OCI-LY3 (cell line): ENCODE measurements around the gene TMEM130.

Experiments
- H2AFZ ChIP-seq: fragments of 200-600, 300-600 bp; shearing (Covaris generic); 2 replicates; pipeline ENCODE4 v1.6.0; 2014; ENCODE audit warnings: antibody characterized with exemption, low read depth, low read length
- H3K27ac ChIP-seq: fragments of 200-600, 300-600 bp; sonication (generic); 2 replicates; pipeline ENCODE4 v1.5.1; 2014; ENCODE audit warnings: mild to moderate bottlenecking, low read length, moderate library complexity, mixed read lengths
- H3K27me3 ChIP-seq: fragments of 200-600, 300-600 bp; sonication (generic); 2 replicates; pipeline ENCODE4 v1.6.1; 2014; ENCODE audit warnings: low read depth, low read length, mixed read lengths
- H3K36me3 ChIP-seq: fragments of 200-600, 300-600 bp; sonication (generic); replicated peaks from 2 replicates; pipeline ENCODE3; 2014; ENCODE audit warnings: low read depth, low read length, mixed read lengths
- H3K4me1 ChIP-seq: fragments of 300-600, 200-600 bp; sonication (generic); 2 replicates; pipeline ENCODE4 v1.6.1; 2014; ENCODE audit warnings: low read length, mixed read lengths
- H3K4me2 ChIP-seq: fragments of 200-600, 300-600 bp; sonication (generic); 2 replicates; pipeline ENCODE4 v1.6.1; 2014; ENCODE audit warnings: low read length, mixed read lengths
- H3K4me3 ChIP-seq: fragments of 300-600, 200-600 bp; sonication (generic); 2 replicates; pipeline ENCODE4 v1.5.1; 2014; ENCODE audit warnings: antibody characterized with exemption, mild to moderate bottlenecking, low read length, moderate library complexity
- H3K79me2 ChIP-seq: fragments of 300-600, 200-600 bp; shearing (Covaris generic); 2 replicates; pipeline ENCODE4 v1.6.1; 2014; ENCODE audit warnings: mild to moderate bottlenecking, low read length, mixed read lengths
- H3K9ac ChIP-seq: fragments of 300-600, 200-600 bp; shearing (Covaris generic); 2 replicates; pipeline ENCODE4 v1.6.0; 2014; ENCODE audit warnings: mild to moderate bottlenecking, low read length, moderate library complexity
- H3K9me3 ChIP-seq: fragments of 200-600, 300-600 bp; shearing (Covaris generic); 2 replicates; pipeline ENCODE4 v1.6.1; 2014; ENCODE audit warnings: low read length, mixed read lengths; ENCODE audit not compliant: insufficient read depth
- H4K20me1 ChIP-seq: fragments of 200-600, 300-600 bp; sonication (generic); 2 replicates; pipeline ENCODE4 v1.6.1; 2016; ENCODE audit warnings: low read length, mixed read lengths; ENCODE audit not compliant: insufficient read depth
- CTCF ChIP-seq: fragments of 200-600, 300-600 bp; sonication (generic); IDR thresholded peaks from 2 replicates; pipeline ENCODE4 v1.5.1; 2014; ENCODE audit warnings: antibody characterized with exemption, low read length, low read depth
- EZH2phosphoT487 ChIP-seq: fragments of 200-600 bp; shearing (Covaris generic); IDR thresholded peaks from 2 replicates; pipeline ENCODE4 v1.6.1; 2018; ENCODE audit warnings: antibody characterized with exemption, mixed run types, low read depth

Gene TMEM130

GRCh38 chr7:98805956-98806838 lies 63.6 kb downstream of the TMEM130 start:
- peaks cover 6% of the 10 kb centered on the region for H3K36me3 ChIP-seq
- no peak overlapping the region for H3K4me3 ChIP-seq
- H3K79me2 ChIP-seq = no peaks in the 10 kb centered on the region
- H3K27me3 ChIP-seq = peaks cover 68% of the 10 kb centered on the region
- no peak overlapping the region for H3K4me2 ChIP-seq
- peaks cover 28% of the 10 kb centered on the region for H3K4me1 ChIP-seq
- H3K27ac ChIP-seq = no peak overlapping the region
- H4K20me1 ChIP-seq = peaks cover 15% of the 10 kb centered on the region
- TF ChIP-seq EZH2phosphoT487 (no peak), CTCF (no peak)
- H3K9ac ChIP-seq = no peak overlapping the region
- no peak overlapping the region for H2AFZ ChIP-seq
- peaks cover 12% of the 10 kb centered on the region for H3K9me3 ChIP-seq

GRCh38 chr7:98802781-98803110 lies 67.1 kb downstream of the TMEM130 start:
- Histone ChIP-seq H3K4me2 (peak overlapping the region; percentile 63), H3K36me3 (peaks cover 12% of the 10 kb centered on the region), H2AFZ (no peak overlapping the region), H3K27me3 (peaks cover 75% of the 10 kb centered on the region), H3K9ac (no peak overlapping the region), H4K20me1 (peaks cover 15% of the 10 kb centered on the region), H3K79me2 (no peaks in the 10 kb centered on the region), H3K27ac (peak overlapping the region; percentile 25; the same call in 1 of the 2 replicates), H3K9me3 (peaks cover 18% of the 10 kb centered on the region), H3K4me3 (peak overlapping the region; percentile 30; the same call in 1 of the 2 replicates), H3K4me1 (peaks cover 17% of the 10 kb centered on the region)
- TF ChIP-seq CTCF (no peak), EZH2phosphoT487 (no peak)

- Histone ChIP-seq H3K9me3 (peaks cover 18% of the 10 kb centered on the region), H3K9ac (no peak overlapping the region), H3K27me3 (peaks cover 73% of the 10 kb centered on the region), H3K4me1 (peaks cover 20% of the 10 kb centered on the region), H3K36me3 (peaks cover 12% of the 10 kb centered on the region), H2AFZ (no peak overlapping the region), H3K79me2 (no peaks in the 10 kb centered on the region), H3K4me2 (peak overlapping the region; percentile 63), H4K20me1 (peaks cover 15% of the 10 kb centered on the region), H3K27ac (peak overlapping the region; percentile 25; the same call in 1 of the 2 replicates), H3K4me3 (peak overlapping the region; percentile 59)
- no peak for TF ChIP-seq CTCF
- TF ChIP-seq EZH2phosphoT487 = no peak
Observed at GRCh38 chr7:98802088-98802780, 67.6 kb downstream of the TMEM130 start.

GRCh38 chr7:98800996-98801395 lies 68.8 kb downstream of the TMEM130 start:
- Histone ChIP-seq H3K9me3 (peaks cover 18% of the 10 kb centered on the region), H4K20me1 (peaks cover 15% of the 10 kb centered on the region), H3K27me3 (peaks cover 64% of the 10 kb centered on the region), H3K4me3 (no peak overlapping the region), H2AFZ (no peak overlapping the region), H3K9ac (no peak overlapping the region), H3K4me2 (no peak overlapping the region), H3K4me1 (peaks cover 33% of the 10 kb centered on the region), H3K27ac (no peak overlapping the region), H3K36me3 (peaks cover 12% of the 10 kb centered on the region), H3K79me2 (no peaks in the 10 kb centered on the region)
- no peak for TF ChIP-seq CTCF
- no peak for TF ChIP-seq EZH2phosphoT487
